HepG2 (cell line): Measurements from ENCODE around the gene TEKTIP1. TPM values are rescaled to one million over a fixed set of nuclear protein-coding genes. Genes with fewer than 3 reads are reported as not detected.

ENCODE experiments used
- CREB1 ChIP-seq, 2 experiments: fragments of 450-650 bp in 1 of 2; IDR thresholded peaks; 2 replicates each; pipeline ENCODE4 v1.6.1; 2016 to 2017; ENCODE audit warnings: control low read depth in 1 of 2, mild to moderate bottlenecking in 1 of 2, missing compliant biosample characterization in 1 of 2, missing genetic modification characterization in 1 of 2
- CREM ChIP-seq, 2 experiments: sonication (generic) in 1 of 2; formaldehyde crosslinking in 1 of 2; IDR thresholded peaks; 2 replicates each; pipeline versions ENCODE4 v1.4.0 to v1.6.1; 2016 to 2020; ENCODE audit warnings: antibody characterized with exemption in 1 of 2, mild to moderate bottlenecking in 1 of 2, missing genetic modification reagents in 1 of 2
- GABPA ChIP-seq, 2 experiments: IDR thresholded peaks; 2 replicates each; pipeline ENCODE4 v1.6.1; 2011 to 2016; ENCODE audit warnings: low read depth in 2 of 2, low read length in 1 of 2, missing biosample characterization in 1 of 2, missing genetic modification characterization in 1 of 2
- GMEB1 ChIP-seq: sonication (generic); formaldehyde crosslinking; IDR thresholded peaks from 2 replicates; pipeline ENCODE4 v1.5.1; 2020; ENCODE audit warnings: missing genetic modification reagents, mild to moderate bottlenecking, borderline replicate concordance
- HDAC2 ChIP-seq: sonication (generic); formaldehyde crosslinking; IDR thresholded peaks from 2 replicates; pipeline ENCODE4 v1.4.0; 2020; ENCODE audit warnings: missing genetic modification reagents
- HMGXB4 ChIP-seq, 2 experiments: sonication (generic) in 1 of 2; formaldehyde crosslinking in 1 of 2; IDR thresholded peaks; 2 replicates each; pipeline versions ENCODE4 v1.4.0 to v1.6.1; 2018 to 2020; ENCODE audit warnings: missing genetic modification reagents in 2 of 2, borderline replicate concordance in 1 of 2, low read depth in 1 of 2, mild to moderate bottlenecking in 1 of 2, missing biosample characterization in 1 of 2
- HOXA3 ChIP-seq: sonication (generic); formaldehyde crosslinking; IDR thresholded peaks from 2 replicates; pipeline ENCODE4 v1.5.0; 2020; ENCODE audit warnings: missing genetic modification reagents
- IKZF4 ChIP-seq: sonication (generic); formaldehyde crosslinking; IDR thresholded peaks from 2 replicates; pipeline ENCODE4 v1.5.1; 2020; ENCODE audit warnings: borderline replicate concordance, mild to moderate bottlenecking, low read depth, missing genetic modification reagents; ENCODE audit errors: not compliant biosample characterization
- MBD4 ChIP-seq: IDR thresholded peaks from 2 replicates; pipeline ENCODE4 v1.6.1; 2012; ENCODE audit warnings: low read length, inconsistent platforms, borderline replicate concordance
- MNT ChIP-seq: fragments of 450-650 bp; IDR thresholded peaks from 2 replicates; pipeline ENCODE4 v1.6.1; 2016
- PHF21A ChIP-seq: sonication (generic); formaldehyde crosslinking; IDR thresholded peaks from 2 replicates; pipeline ENCODE4 v1.5.0; 2020; ENCODE audit warnings: mild to moderate bottlenecking, missing genetic modification reagents
- POLR2G ChIP-seq: fragments of 200-400 bp; formaldehyde crosslinking; IDR thresholded peaks from 2 replicates; pipeline ENCODE4 v1.6.1; 2018; ENCODE audit warnings: mild to moderate bottlenecking, low read depth, low read length, moderate library complexity
- SOX5 ChIP-seq: IDR thresholded peaks from 2 replicates; pipeline ENCODE4 v1.6.1; 2016; ENCODE audit warnings: borderline replicate concordance
- SP1 ChIP-seq, 2 experiments: fragments of 450-650 bp in 1 of 2; sonication (generic) in 1 of 2; formaldehyde crosslinking in 1 of 2; IDR thresholded peaks; 2 replicates each; pipeline versions ENCODE4 v1.4.0 to v1.6.1; 2016 to 2020; ENCODE audit warnings: missing genetic modification reagents in 1 of 2
- TAF1 ChIP-seq: sonication (generic); formaldehyde crosslinking; IDR thresholded peaks from 2 replicates; pipeline ENCODE4 v1.4.0; 2020; ENCODE audit warnings: missing genetic modification reagents
- ZBED4 ChIP-seq: sonication (generic); formaldehyde crosslinking; IDR thresholded peaks from 2 replicates; pipeline ENCODE4 v1.4.0; 2020; ENCODE audit warnings: missing genetic modification reagents, borderline replicate concordance
- ZNF234 ChIP-seq: sonication (generic); formaldehyde crosslinking; conservative IDR thresholded peaks from 2 replicates; pipeline ENCODE4 v1.5.1; 2020; ENCODE audit warnings: mild to moderate bottlenecking, missing genetic modification reagents
- ZNF296 ChIP-seq: sonication (generic); formaldehyde crosslinking; conservative IDR thresholded peaks from 2 replicates; pipeline ENCODE4 v1.5.0; 2020; ENCODE audit warnings: mild to moderate bottlenecking, missing genetic modification reagents
- polyA plus RNA-seq, 8 experiments: library from polyadenylated mRNA; depleted of rRNA in 3 of 8; stranded (reverse) in 7 of 8; unstranded in 1 of 8; fragments of >200 nt; fragmentation: Illumina TruSeq in 4 of 8; extraction: Trizol in 4 of 8; gene quantifications; 2 replicates each; pipeline versions ENCODE4 v1.2.1 to v1.2.3, GENCODE V29; 2011 to 2016; ENCODE audit warnings: low read depth in 4 of 8, missing spikeins in 1 of 8, mixed read lengths in 1 of 8; ENCODE audit not compliant: insufficient read depth in 1 of 8
- total RNA-seq, 5 experiments: library from RNA; depleted of rRNA; stranded (reverse); fragments of >200 nt; fragmentation: Illumina TruSeq; extraction: Trizol; gene quantifications; 2 replicates each; pipeline ENCODE4 v1.2.3, GENCODE V29; 2016; ENCODE audit warnings: low read depth in 1 of 5

TEKTIP1 gene
- total and polyA plus RNA-seq, 2 of the 13 experiments (the other 11 are each of a cell fraction or from before 2014, with no cell fraction given), result not detected

- TF ChIP-seq ZBED4 (CRISPR knock-in tag) (no peak; the same call in 1 of the 2 replicates), MNT (0 out of 2 replicates have a peak, but pooled peaks have one; percentile 14), CREB1 (IDR thresholded peaks at IDR 0.05) (peak; percentile 78), CREB1 (CRISPR knock-in tag; IDR thresholded peaks at IDR 0.05) (peak; percentile 57; the same call in 1 of the 2 replicates), ZNF296 (CRISPR knock-in tag) (no peak), HMGXB4 (CRISPR knock-in tag; IDR thresholded peaks at IDR 0.05; ENCODE audit: borderline replicate concordance in 1 of 2, low read depth in 1 of 2) (peak in 1 of 2 experiments; percentile 12; a peak in 1 of 4 replicates), HDAC2 (CRISPR knock-in tag) (peak; percentile 11; the same call in 1 of the 2 replicates), IKZF4 (CRISPR knock-in tag) (no peak), HOXA3 (CRISPR knock-in tag) (peak; percentile 22; the same call in 1 of the 2 replicates), POLR2G (no peak), PHF21A (CRISPR knock-in tag) (peak; percentile 33; the same call in 1 of the 2 replicates), ZNF234 (CRISPR knock-in tag) (no peak), CREM (IDR thresholded peaks at IDR 0.05) (peak; percentile 51), CREM (CRISPR knock-in tag; IDR thresholded peaks at IDR 0.05) (no peak), GABPA (IDR thresholded peaks at IDR 0.05; ENCODE audit: low read depth, low read length) (peak; percentile 25; the same call in 1 of the 2 replicates), GABPA (CRISPR knock-in tag; IDR thresholded peaks at IDR 0.05; ENCODE audit: low read depth) (peak; percentile 61), MBD4 (no peak), TAF1 (CRISPR knock-in tag) (0 out of 2 replicates have a peak, but pooled peaks have one; percentile 18), SOX5 (CRISPR knock-in tag) (0 out of 2 replicates have a peak, but pooled peaks have one; percentile 23), SP1 (IDR thresholded peaks at IDR 0.05) (no peak), SP1 (CRISPR knock-in tag; IDR thresholded peaks at IDR 0.05) (peak; percentile 81), GMEB1 (peak; percentile 87)
Observed at GRCh38 chr19:3572132-3572854, 33.3 kb downstream of the TEKTIP1 start (continued).
